HG02981 (cell line): ENCODE results near the gene PLA2R1.
"Not testable (repeated sequence)": the region's sequence is repeated elsewhere in the genome, so short reads cannot be mapped to it uniquely, and the experiment has no call there.

ENCODE experiments used
- ATAC-seq: cut with Tn5 transposase; IDR thresholded peaks from one replicate; pipeline ENCODE4 v1.9.1; 2021; ENCODE audit warnings: mild to moderate bottlenecking, moderate library complexity; ENCODE audit not compliant: unreplicated experiment

PLA2R1 gene

GRCh38 chr2:160063879-160064612, 1.6 kb upstream of the PLA2R1 start:
- no peak for ATAC-seq

DNA sequence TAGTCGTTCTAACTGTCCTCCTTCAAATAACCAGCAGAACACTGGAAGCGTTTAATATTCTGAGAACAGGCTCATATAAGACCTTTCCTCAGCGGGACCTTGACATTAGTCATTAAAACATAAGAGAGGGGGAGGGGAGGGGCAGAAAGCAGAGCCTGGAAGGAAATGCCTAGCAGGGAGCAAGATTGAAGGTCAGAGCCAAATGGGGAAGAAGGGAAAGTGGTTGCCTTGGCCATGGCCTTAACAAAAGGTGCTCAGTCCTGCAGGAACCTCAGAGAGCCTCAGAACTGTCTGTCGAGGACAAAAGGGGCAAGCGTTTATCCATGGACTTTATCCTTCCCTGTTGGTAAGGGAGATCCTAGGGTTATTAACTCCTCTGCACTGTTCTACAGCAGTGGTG, 856 bp upstream of the PLA2R1 start:
- ATAC-seq = no peak

DNA sequence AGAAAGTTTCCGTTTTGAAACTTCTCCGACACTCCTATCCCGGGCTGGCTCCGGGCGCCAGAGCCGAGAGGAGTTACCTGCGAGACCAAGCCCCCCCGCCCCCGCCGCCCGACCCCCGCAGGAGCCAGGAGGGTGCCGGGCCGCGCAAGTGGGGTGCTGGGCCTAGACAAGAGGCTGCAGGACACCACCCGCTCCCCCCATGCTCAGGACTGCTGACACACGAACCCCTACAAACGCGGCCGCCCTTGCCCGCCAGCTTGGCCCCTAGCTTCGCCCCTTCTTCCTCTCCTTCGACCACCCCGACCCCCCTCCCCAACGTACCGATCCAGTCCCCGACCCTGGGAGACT, 497 bp downstream of the PLA2R1 start:
- ATAC-seq = no peak

GRCh38 chr2:160061533-160061932, 882 bp downstream of the PLA2R1 start:
- ATAC-seq = no peak

GRCh38 chr2:160060297-160060696, 2.1 kb downstream of the PLA2R1 start:
- no peak for ATAC-seq

GRCh38 chr2:160057356-160057755, 5.1 kb downstream of the PLA2R1 start:
- ATAC-seq = no peak

- ATAC-seq = no peak
These were observed 6.7 kb downstream of the PLA2R1 start for GRCh38 chr2:160055726-160056108.

DNA sequence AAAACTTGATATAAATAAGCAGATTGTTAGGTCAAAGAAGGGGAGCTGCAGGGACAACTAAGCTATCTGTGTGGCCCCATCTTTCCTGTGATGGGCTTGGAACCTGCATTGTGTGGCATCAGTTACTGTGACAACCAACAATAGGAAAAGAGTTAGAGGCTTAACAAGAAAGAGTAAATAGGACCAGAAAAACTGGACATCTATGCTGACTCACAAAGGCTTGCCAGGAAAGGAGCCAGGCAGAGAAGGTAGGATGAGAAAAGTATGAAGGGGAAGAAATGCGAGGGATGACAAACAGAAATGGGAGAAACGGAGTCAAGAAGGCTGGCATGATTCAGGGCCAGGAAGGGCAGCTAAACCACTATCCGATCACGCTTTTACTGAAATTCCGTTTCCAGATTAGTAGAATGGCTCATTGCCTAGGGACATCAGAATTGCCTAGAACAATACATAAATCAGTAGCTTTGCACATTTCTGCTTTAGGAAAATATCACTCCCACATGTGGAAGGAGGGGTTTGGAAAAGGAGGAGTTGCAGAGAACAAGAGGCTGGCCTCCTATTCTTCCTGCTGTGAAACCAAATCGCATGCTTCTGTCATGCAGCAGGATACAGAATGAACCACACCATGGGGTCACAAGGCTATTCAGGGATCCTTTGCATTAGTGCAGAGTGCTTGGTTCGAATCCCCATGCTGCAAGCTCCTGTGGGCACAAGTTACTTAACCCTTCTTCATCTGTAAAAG, 7.3 kb downstream of the PLA2R1 start:
- no peak for ATAC-seq

GRCh38 chr2:160053946-160054345, 8.5 kb downstream of the PLA2R1 start:
- no peak for ATAC-seq

DNA sequence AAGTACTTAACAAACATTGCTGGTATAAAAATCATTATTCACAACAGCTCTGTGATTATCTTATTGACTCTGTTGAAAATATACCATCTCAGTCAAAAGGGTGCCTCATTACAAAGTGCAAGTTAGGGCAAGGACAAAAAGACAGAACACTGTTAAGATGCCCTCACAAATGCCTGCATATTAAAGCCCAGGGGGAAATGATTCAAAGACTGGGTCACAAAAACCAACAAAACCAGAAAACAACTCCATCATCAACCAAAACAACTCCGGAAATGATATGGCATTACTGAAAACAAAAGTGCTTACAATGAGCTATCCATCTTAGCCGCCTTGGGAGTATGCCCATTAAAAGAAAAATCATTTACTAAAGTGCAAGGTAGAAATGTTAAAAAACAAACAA, 9.9 kb downstream of the PLA2R1 start:
- ATAC-seq = no peak

GRCh38 chr2:160051371-160051800, 11.0 kb downstream of the PLA2R1 start:
- ATAC-seq = no peak

DNA sequence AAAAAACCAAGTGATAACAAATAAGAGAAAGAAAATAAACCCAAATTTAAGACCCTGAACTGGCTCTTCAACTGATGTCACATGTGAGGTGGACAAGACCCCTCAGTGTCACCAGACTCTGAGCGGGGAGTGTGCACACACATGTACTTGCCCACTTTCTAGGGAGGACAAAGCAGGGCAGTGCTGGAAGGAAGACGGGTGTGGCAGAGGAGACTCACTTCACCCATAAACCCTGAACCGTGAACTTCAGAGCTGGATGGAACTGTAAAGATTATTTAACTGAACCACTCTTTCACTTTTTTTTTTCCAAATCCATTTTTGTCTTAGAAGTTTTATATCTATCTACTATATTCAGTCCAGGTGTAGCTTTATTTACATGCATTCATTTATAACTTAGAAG, 12.3 kb downstream of the PLA2R1 start:
- no peak for ATAC-seq

DNA sequence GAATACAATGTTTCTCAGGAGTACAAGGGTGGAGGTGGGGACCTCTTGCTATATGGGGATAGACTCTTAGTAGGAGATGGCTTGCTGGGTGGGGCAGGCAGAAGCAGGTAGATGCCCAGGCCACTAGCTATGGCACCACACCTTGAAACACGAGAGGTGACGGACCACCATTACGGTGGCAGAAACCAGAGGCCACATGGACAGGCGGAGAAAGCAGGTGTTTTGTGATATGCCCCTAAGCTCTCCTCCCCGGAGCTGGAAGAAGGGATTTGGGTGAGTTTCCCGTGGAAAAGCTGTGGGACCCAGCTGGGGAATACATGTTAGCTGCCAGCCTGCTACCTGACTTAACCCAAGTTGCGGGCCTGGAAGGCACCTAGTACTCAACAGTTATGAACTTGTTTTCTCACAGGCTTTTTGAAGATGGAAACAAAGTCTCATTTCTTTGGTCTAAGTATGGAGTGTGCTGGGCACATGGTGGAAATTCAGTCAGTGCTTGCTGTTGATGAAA, 16.7 kb downstream of the PLA2R1 start:
- no peak for ATAC-seq

- no peak for ATAC-seq
These were observed 17.7 kb downstream of the PLA2R1 start for GRCh38 chr2:160044728-160045127.

- ATAC-seq = no peak
These were observed 19.1 kb downstream of the PLA2R1 start for GRCh38 chr2:160043265-160043664.

GRCh38 chr2:160042054-160042453, 20.4 kb downstream of the PLA2R1 start:
- no peak for ATAC-seq

GRCh38 chr2:160041091-160041490, 21.3 kb downstream of the PLA2R1 start:
- no peak for ATAC-seq

GRCh38 chr2:160039166-160039903, 23.1 kb downstream of the PLA2R1 start:
- no peak for ATAC-seq

- not testable (repeated sequence) for ATAC-seq
These were observed 23.8 kb downstream of the PLA2R1 start for GRCh38 chr2:160038662-160039061.

GRCh38 chr2:160036736-160037135, 25.7 kb downstream of the PLA2R1 start:
- ATAC-seq = no peak

DNA sequence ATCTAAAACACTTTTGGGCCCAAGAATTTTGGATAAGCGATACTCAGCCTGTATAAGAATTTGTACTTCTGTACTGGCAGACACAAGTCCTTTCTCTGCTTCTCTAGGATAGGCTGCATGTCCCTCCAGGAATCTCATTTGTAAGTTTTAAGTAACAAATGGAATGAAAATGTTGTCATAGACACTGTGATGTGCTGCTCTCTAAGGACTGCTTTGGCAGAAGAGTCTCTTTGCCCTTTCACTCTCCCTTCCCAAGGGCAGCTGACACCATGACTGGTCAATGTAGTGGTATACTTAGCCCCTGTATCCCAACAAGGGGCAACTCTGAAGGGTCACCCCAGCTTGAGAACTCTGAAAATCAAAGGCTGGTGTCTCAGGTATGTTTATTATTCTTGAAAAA, 27.3 kb downstream of the PLA2R1 start:
- no peak for ATAC-seq

- no peak for ATAC-seq
These were observed 28.0 kb downstream of the PLA2R1 start for GRCh38 chr2:160034396-160034795.
